Measurements from ENCODE around the gene TPM2.
"Not testable (repeated sequence)": the region's sequence is repeated elsewhere in the genome, so short reads cannot be mapped to it uniquely, and the experiment has no call there.

TPM2 gene

GRCh38 chr9:35649431-35650340, 40.0 kb downstream of the TPM2 start:
- H3K4me3 ChIP-seq (ENCODE audit: low read depth, low read length): peak overlapping the region; percentile 78
- TF ChIP-seq, protein P1, sequence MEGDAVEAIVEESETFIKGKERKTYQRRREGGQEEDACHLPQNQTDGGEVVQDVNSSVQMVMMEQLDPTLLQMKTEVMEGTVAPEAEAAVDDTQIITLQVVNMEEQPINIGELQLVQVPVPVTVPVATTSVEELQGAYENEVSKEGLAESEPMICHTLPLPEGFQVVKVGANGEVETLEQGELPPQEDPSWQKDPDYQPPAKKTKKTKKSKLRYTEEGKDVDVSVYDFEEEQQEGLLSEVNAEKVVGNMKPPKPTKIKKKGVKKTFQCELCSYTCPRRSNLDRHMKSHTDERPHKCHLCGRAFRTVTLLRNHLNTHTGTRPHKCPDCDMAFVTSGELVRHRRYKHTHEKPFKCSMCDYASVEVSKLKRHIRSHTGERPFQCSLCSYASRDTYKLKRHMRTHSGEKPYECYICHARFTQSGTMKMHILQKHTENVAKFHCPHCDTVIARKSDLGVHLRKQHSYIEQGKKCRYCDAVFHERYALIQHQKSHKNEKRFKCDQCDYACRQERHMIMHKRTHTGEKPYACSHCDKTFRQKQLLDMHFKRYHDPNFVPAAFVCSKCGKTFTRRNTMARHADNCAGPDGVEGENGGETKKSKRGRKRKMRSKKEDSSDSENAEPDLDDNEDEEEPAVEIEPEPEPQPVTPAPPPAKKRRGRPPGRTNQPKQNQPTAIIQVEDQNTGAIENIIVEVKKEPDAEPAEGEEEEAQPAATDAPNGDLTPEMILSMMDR (IDR thresholded peaks at IDR 0.05; ENCODE audit: insufficient read depth, low read depth, low read length, missing control alignments): no peak
- DNase-seq (ENCODE audit: low read depth): peak; percentile 54

GRCh38 chr9:35646533-35647265, 43.0 kb downstream of the TPM2 start:
- H3K4me3 ChIP-seq (ENCODE audit: low read depth, low read length): peak overlapping the region; percentile 82
- DNase-seq (ENCODE audit: low read depth): peak; percentile 95
- TF ChIP-seq, protein P1 (IDR thresholded peaks at IDR 0.05; ENCODE audit: insufficient read depth, low read depth, low read length, missing control alignments): peak; percentile 98

DNA sequence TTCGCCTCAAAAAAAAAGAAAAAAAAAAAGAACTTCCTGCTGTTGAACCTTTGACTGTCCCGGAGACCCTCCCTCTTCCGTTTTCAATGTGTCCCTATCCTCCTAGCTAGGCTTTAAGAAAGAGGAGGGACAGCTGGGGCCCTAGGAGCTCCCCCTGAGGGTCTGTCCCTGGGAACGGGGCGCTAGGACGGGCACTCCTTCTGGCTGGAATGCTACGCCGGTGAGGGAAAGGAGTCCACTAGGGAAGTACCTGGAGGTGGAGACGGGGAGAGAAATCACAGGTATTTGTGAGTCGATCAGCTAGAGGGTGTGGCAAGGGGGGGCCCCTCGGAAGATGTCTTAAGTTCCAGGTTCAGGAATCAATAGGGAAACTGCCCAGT, 43.6 kb downstream of the TPM2 start:
- TF ChIP-seq, protein P1 (IDR thresholded peaks at IDR 0.05; ENCODE audit: insufficient read depth, low read depth, low read length, missing control alignments): no peak
- peak overlapping the region; percentile 82 for H3K4me3 ChIP-seq (ENCODE audit: low read depth, low read length)
- no peak for DNase-seq (ENCODE audit: low read depth)

DNA sequence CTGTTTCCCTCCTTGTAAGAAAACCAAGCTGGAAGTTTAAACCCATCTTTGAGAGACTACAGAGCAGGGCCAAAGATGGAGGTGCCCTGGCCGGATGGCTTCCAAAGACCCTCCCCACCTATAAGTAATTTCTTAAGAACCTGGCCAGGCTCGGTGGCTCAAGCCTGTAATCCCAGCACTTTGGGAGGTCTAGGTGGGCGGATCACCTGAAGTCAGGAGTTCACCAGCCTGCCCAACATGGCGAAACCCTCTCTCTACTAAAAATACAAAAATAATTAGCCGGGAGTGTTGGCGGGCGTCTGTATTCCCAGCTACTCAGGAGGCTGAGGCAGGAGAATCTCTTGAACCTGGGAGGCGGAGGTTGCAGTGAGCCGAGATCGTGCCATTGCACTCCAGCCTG, 44.0 kb downstream of the TPM2 start:
- DNase-seq (ENCODE audit: low read depth): not testable (repeated sequence)
- H3K4me3 ChIP-seq (ENCODE audit: low read depth, low read length): peak overlapping the region; percentile 82

- no peak for DNase-seq (ENCODE audit: low read depth)
- no peak overlapping the region for H3K4me3 ChIP-seq (ENCODE audit: low read depth, low read length)
- TF ChIP-seq, protein P1 (IDR thresholded peaks at IDR 0.05; ENCODE audit: insufficient read depth, low read depth, low read length, missing control alignments): no peak
Measured at GRCh38 chr9:35643046-35643445, 46.7 kb downstream of the TPM2 start.

GRCh38 chr9:35641478-35641877, 48.2 kb downstream of the TPM2 start:
- DNase-seq (ENCODE audit: low read depth); H3K4me3 ChIP-seq (ENCODE audit: low read depth, low read length): not testable (repeated sequence)

GRCh38 chr9:35640431-35640830, 49.3 kb downstream of the TPM2 start:
- not testable (repeated sequence) for H3K4me3 ChIP-seq (ENCODE audit: low read depth, low read length); DNase-seq (ENCODE audit: low read depth)

DNA sequence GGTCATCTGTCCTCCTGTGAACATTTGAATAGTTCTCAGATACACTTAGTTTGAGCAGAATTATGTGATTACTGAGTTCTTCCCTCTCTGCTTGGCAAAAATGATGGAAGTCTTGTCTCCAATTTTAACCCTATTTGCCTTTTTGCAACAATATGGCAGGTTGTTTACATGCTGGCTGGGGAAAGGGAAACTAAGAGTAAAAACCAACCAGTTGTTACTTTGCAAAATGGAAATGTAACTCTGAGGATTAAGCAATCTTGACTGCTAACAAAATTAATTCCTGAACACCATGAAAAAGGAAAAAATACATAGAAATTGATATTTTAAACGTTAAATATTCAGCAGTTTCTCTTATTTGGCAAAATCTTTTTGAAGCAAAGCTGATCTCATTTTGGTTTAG, 50.1 kb downstream of the TPM2 start:
- TF ChIP-seq, protein P1 (IDR thresholded peaks at IDR 0.05; ENCODE audit: insufficient read depth, low read depth, low read length, missing control alignments): no peak

GRCh38 chr9:35639225-35639624, 50.5 kb downstream of the TPM2 start:
- not testable (repeated sequence) for DNase-seq (ENCODE audit: low read depth); H3K4me3 ChIP-seq (ENCODE audit: low read depth, low read length)

More for the DNA sequence above, 50.1 kb downstream of the TPM2 start:
- DNase-seq (ENCODE audit: low read depth): no peak
- H3K4me3 ChIP-seq (ENCODE audit: low read depth, low read length): no peak overlapping the region

GRCh38 chr9:35638751-35639150, 51.0 kb downstream of the TPM2 start:
- not testable (repeated sequence) for H3K4me3 ChIP-seq (ENCODE audit: low read depth, low read length); DNase-seq (ENCODE audit: low read depth)

- not testable (repeated sequence) for DNase-seq (ENCODE audit: low read depth); H3K4me3 ChIP-seq (ENCODE audit: low read depth, low read length)
Measured at GRCh38 chr9:35637427-35637955, 52.2 kb downstream of the TPM2 start.

DNA sequence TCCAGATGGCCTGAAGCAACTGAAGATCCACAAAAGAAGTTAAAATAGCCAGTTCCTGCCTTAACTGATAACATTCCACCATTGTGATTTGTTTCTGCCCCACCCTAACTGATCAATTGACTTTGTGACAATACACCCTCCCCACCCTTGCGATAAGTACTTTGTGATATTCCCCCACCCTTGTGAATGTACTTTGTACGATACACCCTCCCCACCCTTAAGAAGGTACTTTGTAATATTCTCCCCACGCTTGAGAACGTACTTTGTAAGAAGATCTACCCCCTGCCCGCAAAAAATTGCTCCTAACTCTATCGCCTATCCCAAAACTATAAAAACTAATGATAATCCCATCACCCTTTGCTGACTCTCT, 52.9 kb downstream of the TPM2 start:
- not testable (repeated sequence) for H3K4me3 ChIP-seq (ENCODE audit: low read depth, low read length); DNase-seq (ENCODE audit: low read depth)

Measured in GM12865 (cell line).